Testis (tissue), 2 donors: Measurements from ENCODE around the gene KATNB1.

ENCODE experiments used
- POLR2A ChIP-seq: fragments of 450-650 bp; IDR thresholded peaks from one replicate; pipeline ENCODE4 v1.6.1; 2017; ENCODE audit warnings: antibody characterized with exemption, mild to moderate bottlenecking, moderate library complexity
- TF ChIP-seq, protein P1 (sequence below), 3 experiments: fragments of 450-650 bp in 2 of 3; fragments of 200-600 bp in 1 of 3; sonication (generic) in 1 of 3; IDR thresholded peaks; one replicate each; pipeline ENCODE4 v1.5.1; 2016 to 2019; ENCODE audit warnings: antibody characterized with exemption in 3 of 3, mild to moderate bottlenecking in 2 of 3, moderate library complexity in 1 of 3

- TF ChIP-seq, protein P1, sequence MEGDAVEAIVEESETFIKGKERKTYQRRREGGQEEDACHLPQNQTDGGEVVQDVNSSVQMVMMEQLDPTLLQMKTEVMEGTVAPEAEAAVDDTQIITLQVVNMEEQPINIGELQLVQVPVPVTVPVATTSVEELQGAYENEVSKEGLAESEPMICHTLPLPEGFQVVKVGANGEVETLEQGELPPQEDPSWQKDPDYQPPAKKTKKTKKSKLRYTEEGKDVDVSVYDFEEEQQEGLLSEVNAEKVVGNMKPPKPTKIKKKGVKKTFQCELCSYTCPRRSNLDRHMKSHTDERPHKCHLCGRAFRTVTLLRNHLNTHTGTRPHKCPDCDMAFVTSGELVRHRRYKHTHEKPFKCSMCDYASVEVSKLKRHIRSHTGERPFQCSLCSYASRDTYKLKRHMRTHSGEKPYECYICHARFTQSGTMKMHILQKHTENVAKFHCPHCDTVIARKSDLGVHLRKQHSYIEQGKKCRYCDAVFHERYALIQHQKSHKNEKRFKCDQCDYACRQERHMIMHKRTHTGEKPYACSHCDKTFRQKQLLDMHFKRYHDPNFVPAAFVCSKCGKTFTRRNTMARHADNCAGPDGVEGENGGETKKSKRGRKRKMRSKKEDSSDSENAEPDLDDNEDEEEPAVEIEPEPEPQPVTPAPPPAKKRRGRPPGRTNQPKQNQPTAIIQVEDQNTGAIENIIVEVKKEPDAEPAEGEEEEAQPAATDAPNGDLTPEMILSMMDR (IDR thresholded peaks at IDR 0.05) = no peak
- TF ChIP-seq POLR2A = no peak
Observed at GRCh38 chr16:57688987-57689761, 46.4 kb upstream of the KATNB1 start.
